ENCODE measurements around the gene PEX19. TPM values are rescaled to one million over a fixed set of nuclear protein-coding genes. Genes with fewer than 3 reads are reported as not detected.

PEX19 gene
- total RNA-seq, 1 experiment from 2014 or later = 83.7 TPM

- DNase-seq (ENCODE audit: low read depth) = no peak
These were observed 45.2 kb downstream of the PEX19 start for GRCh38 chr1:160239582-160240299.

- DNase-seq (ENCODE audit: low read depth) = no peak
These were observed 46.5 kb downstream of the PEX19 start for GRCh38 chr1:160238408-160238807.

- DNase-seq (ENCODE audit: low read depth) = no peak
These were observed 47.4 kb downstream of the PEX19 start for GRCh38 chr1:160237558-160237957.

GRCh38 chr1:160236806-160237205 lies 48.1 kb downstream of the PEX19 start:
- DNase-seq (ENCODE audit: low read depth) = no peak

GRCh38 chr1:160232911-160233310 lies 52.0 kb downstream of the PEX19 start:
- DNase-seq (ENCODE audit: low read depth) = no peak

- DNase-seq (ENCODE audit: low read depth) = no peak
These were observed 56.5 kb downstream of the PEX19 start for GRCh38 chr1:160228431-160228830.

GRCh38 chr1:160227561-160227960 lies 57.4 kb downstream of the PEX19 start:
- no peak for DNase-seq (ENCODE audit: low read depth)

- no peak for DNase-seq (ENCODE audit: low read depth)
These were observed 57.9 kb downstream of the PEX19 start for GRCh38 chr1:160227034-160227433.

Other genes starting within 250 kb of the PEX19 start
- gene KCNJ10, start 215.0 kb downstream of the PEX19 start, total RNA-seq (2014; rRNA removed) = not detected in 2 replicates
- not detected in 2 replicates for gene KCNJ9, start 203.6 kb downstream of the PEX19 start, total RNA-seq (2014; rRNA removed)
- gene IGSF8, start 186.5 kb downstream of the PEX19 start, total RNA-seq (2014; rRNA removed) = 21.7 and 22.2 TPM in 2 replicates
- 1.3 and 1.4 TPM in 2 replicates for gene ATP1A2, start 169.4 kb downstream of the PEX19 start, total RNA-seq (2014; rRNA removed)
- not detected in 2 replicates for gene ATP1A4, start 133.5 kb downstream of the PEX19 start, total RNA-seq (2014; rRNA removed)
- gene CASQ1, start 94.6 kb downstream of the PEX19 start, total RNA-seq (2014; rRNA removed) = not detected in 2 replicates
- 150 and 200 TPM in 2 replicates for gene PEA15, start 79.7 kb downstream of the PEX19 start, total RNA-seq (2014; rRNA removed)
- 73.1 and 76.4 TPM in 2 replicates for gene DCAF8, start 22.6 kb downstream of the PEX19 start, total RNA-seq (2014; rRNA removed)
- gene COPA, start 58.1 kb upstream of the PEX19 start, total RNA-seq (2014; rRNA removed) = 130 and 149 TPM in 2 replicates
- gene NCSTN, start 58.2 kb upstream of the PEX19 start, total RNA-seq (2014; rRNA removed) = 82.5 and 95.6 TPM in 2 replicates
- 0.13 TPM in 1 of 2 replicates, not detected in the other for gene NHLH1, start 81.9 kb upstream of the PEX19 start, total RNA-seq (2014; rRNA removed)
- under 0.01 TPM in 1 of 2 replicates, not detected in the other for gene VANGL2, start 115.4 kb upstream of the PEX19 start, total RNA-seq (2014; rRNA removed)
- not detected in 2 replicates for gene SLAMF6, start 238.1 kb upstream of the PEX19 start, total RNA-seq (2014; rRNA removed)

Measured in LHCN-M2 (cell line).